Upper lobe of left lung (tissue), 6 donors: ENCODE data around the gene MARK4. TPM values are rescaled to one million over a fixed set of nuclear protein-coding genes. Genes with fewer than 3 reads are reported as not detected.

Experiments used
- ATAC-seq, 2 donors: fragments of 200-7000 bp; cut with Tn5 transposase; one replicate each; pipeline ENCODE4 v1.9.1; 2022; ENCODE audit warnings: mild to moderate bottlenecking in 2 of 2, moderate library complexity in 2 of 2; ENCODE audit not compliant: low FRiP score in 2 of 2
- DNase-seq, 2 donors: peaks; one replicate each; pipeline ENCODE4 v3.0.0-alpha.2; 2019 to 2020
- H3K27ac ChIP-seq, 4 donors: fragments of 200-600 bp; sonication (generic); one replicate each; pipeline ENCODE4 v1.5.1; 2016 to 2019
- H3K27me3 ChIP-seq, 4 donors: fragments of 200-600 bp; sonication (generic); one replicate each; pipeline ENCODE4 v1.5.1; 2017 to 2019
- H3K36me3 ChIP-seq, 4 donors: fragments of 200-600 bp; sonication (generic); one replicate each; pipeline ENCODE4 v1.5.1; 2016 to 2019
- H3K4me1 ChIP-seq, 4 donors: fragments of 200-600 bp; sonication (generic); one replicate each; pipeline ENCODE4 v1.5.1; 2018 to 2019
- H3K4me3 ChIP-seq, 4 donors: fragments of 200-600 bp; sonication (generic); one replicate each; pipeline ENCODE4 v1.5.1; 2017 to 2019; ENCODE audit warnings: mild to moderate bottlenecking in 2 of 4, moderate library complexity in 1 of 4
- H3K9me3 ChIP-seq, 4 donors: fragments of 200-600 bp; sonication (generic); one replicate each; pipeline ENCODE4 v1.5.1; 2018 to 2019
- CTCF ChIP-seq, 6 experiments: fragments of 450-650 bp in 4 of 6; fragments of 200-600 bp in 2 of 6; sonication (generic) in 2 of 6; IDR thresholded peaks; one replicate each; pipeline ENCODE4 v1.5.1; 2016 to 2019; ENCODE audit warnings: antibody characterized with exemption in 6 of 6
- EP300 ChIP-seq, 4 donors: sonication (generic); formaldehyde crosslinking; IDR thresholded peaks; one replicate each; pipeline ENCODE4 v1.5.1; 2017; ENCODE audit warnings: antibody characterized with exemption in 4 of 4, control low read depth in 2 of 4
- POLR2A ChIP-seq, 4 donors: fragments of 450-650 bp; IDR thresholded peaks; one replicate each; pipeline ENCODE4 v1.5.1; 2016 to 2017; ENCODE audit warnings: antibody characterized with exemption in 4 of 4, mild to moderate bottlenecking in 2 of 4
- POLR2AphosphoS5 ChIP-seq, 2 donors: sonication (generic); formaldehyde crosslinking; IDR thresholded peaks; one replicate each; pipeline ENCODE4 v1.5.1; 2017; ENCODE audit warnings: antibody characterized with exemption in 2 of 2
- WGBS, 2 donors: methylation state at CpG; one replicate each; pipeline ENCODE4 v1.1.5; 2017 to 2018; 5-methylcytosine and 5-hydroxymethylcytosine counted together
- total RNA-seq, 6 donors: library from RNA; depleted of rRNA in 4 of 6; stranded (reverse); fragments of >200 nt in 4 of 6; gene quantifications; one replicate each; pipeline versions ENCODE4 v1.1.0 to v1.2.1, GENCODE V29; 2016 to 2021
- donor health status: DM: no; HTN: no; CAD: no; lungs with moderate emphysema.
- donor health status: DM: no; HTN: yes; CAD: no; lungs with severe emphysema.

MARK4 gene
- total RNA-seq, 6 donors from 2014 or later, result 14.6 to 59.3 (median 35.6) TPM

- 94% methylated on average over 1 of the region's 1 CpG for WGBS, 2 donors
- H3K27ac ChIP-seq, result no peak overlapping the region
- H3K4me3 ChIP-seq, result no peak overlapping the region
- ATAC-seq (no peak), DNase-seq (no peak)
- H3K9me3 ChIP-seq, result no peaks in the 10 kb centered on the region
- H3K4me1 ChIP-seq, result no peaks in the 10 kb centered on the region
- H3K27me3 ChIP-seq, result no peaks in the 10 kb centered on the region
- H3K36me3 ChIP-seq, result peaks cover 0 to 70% (median 31%) of the 10 kb centered on the region in 4 donors
- TF ChIP-seq POLR2A (IDR thresholded peaks at IDR 0.05), result no peak
- no peak for TF ChIP-seq CTCF (IDR thresholded peaks at IDR 0.05)
These were observed 40.8 kb downstream of the MARK4 start for GRCh38 chr19:45291834-45292233.

GRCh38 chr19:45293682-45294081 is 42.6 kb downstream of the MARK4 start:
- no peaks in the 10 kb centered on the region for H3K4me1 ChIP-seq
- DNase-seq (no peak), ATAC-seq (no peak)
- WGBS, 2 donors, result 93 to 96% methylated on average over 4 of the region's 4 CpGs
- H3K9me3 ChIP-seq, result no peaks in the 10 kb centered on the region
- TF ChIP-seq POLR2AphosphoS5 (IDR thresholded peaks at IDR 0.05) (no peak), CTCF (IDR thresholded peaks at IDR 0.05) (no peak), EP300 (IDR thresholded peaks at IDR 0.05) (no peak), POLR2A (IDR thresholded peaks at IDR 0.05) (no peak)
- H3K27me3 ChIP-seq, result no peaks in the 10 kb centered on the region
- H3K36me3 ChIP-seq, result peaks cover 0 to 68% (median 31%) of the 10 kb centered on the region in 4 donors
- H3K27ac ChIP-seq, result no peak overlapping the region
- no peak overlapping the region for H3K4me3 ChIP-seq

GRCh38 chr19:45294291-45295029 is 43.4 kb downstream of the MARK4 start:
- H3K27ac ChIP-seq, result no peak overlapping the region
- ATAC-seq (no peak), DNase-seq (no peak)
- no peak overlapping the region for H3K4me3 ChIP-seq
- TF ChIP-seq CTCF (IDR thresholded peaks at IDR 0.05), result no peak
- TF ChIP-seq POLR2AphosphoS5 (IDR thresholded peaks at IDR 0.05), result no peak
- no peak for TF ChIP-seq POLR2A (IDR thresholded peaks at IDR 0.05)
- TF ChIP-seq EP300 (IDR thresholded peaks at IDR 0.05), result no peak
- H3K36me3 ChIP-seq, result peaks cover 0 to 67% (median 31%) of the 10 kb centered on the region in 4 donors
- H3K4me1 ChIP-seq, result no peaks in the 10 kb centered on the region
- no peaks in the 10 kb centered on the region for H3K9me3 ChIP-seq
- H3K27me3 ChIP-seq, result no peaks in the 10 kb centered on the region
- WGBS, 2 donors, result 88 to 91% methylated on average over 12 of the region's 12 CpGs

GRCh38 chr19:45295873-45296272 is 44.8 kb downstream of the MARK4 start:
- peaks cover 0 to 67% (median 26%) of the 10 kb centered on the region in 4 donors for H3K36me3 ChIP-seq
- H3K27me3 ChIP-seq, result no peaks in the 10 kb centered on the region
- ATAC-seq (no peak), DNase-seq (no peak)
- no peak overlapping the region for H3K4me3 ChIP-seq
- H3K27ac ChIP-seq, result no peak overlapping the region
- H3K9me3 ChIP-seq, result no peaks in the 10 kb centered on the region
- H3K4me1 ChIP-seq, result no peaks in the 10 kb centered on the region
- TF ChIP-seq POLR2A (IDR thresholded peaks at IDR 0.05), result no peak
- TF ChIP-seq EP300 (IDR thresholded peaks at IDR 0.05), result no peak
- no peak for TF ChIP-seq CTCF (IDR thresholded peaks at IDR 0.05)
- TF ChIP-seq POLR2AphosphoS5 (IDR thresholded peaks at IDR 0.05), result no peak

- Histone ChIP-seq H3K4me3 (no peak overlapping the region), H3K27me3 (no peaks in the 10 kb centered on the region), H3K9me3 (no peaks in the 10 kb centered on the region), H3K36me3 (peaks cover 0 to 63% (median 22%) of the 10 kb centered on the region in 4 donors), H3K27ac (no peak overlapping the region), H3K4me1 (no peaks in the 10 kb centered on the region)
- WGBS, 2 donors, result 79 to 95% methylated on average over 4 of the region's 4 CpGs
- ATAC-seq (no peak), DNase-seq (no peak)
- TF ChIP-seq EP300 (IDR thresholded peaks at IDR 0.05), result no peak
- TF ChIP-seq POLR2AphosphoS5 (IDR thresholded peaks at IDR 0.05), result no peak
These were observed 45.3 kb downstream of the MARK4 start for GRCh38 chr19:45296355-45296754.
